Erythroblast (primary cell): ENCODE measurements around the gene RNF166.

Experiments used
- GATA1 ChIP-seq: IDR thresholded peaks from 2 replicates; pipeline ENCODE4 v1.6.1; 2011; ENCODE audit warnings: low read depth, mild to moderate bottlenecking, control low read depth, low read length, moderate library complexity
- POLR2A ChIP-seq: IDR thresholded peaks from 2 replicates; pipeline ENCODE4 v1.6.1; 2011; ENCODE audit warnings: mild to moderate bottlenecking, low read length

DNA sequence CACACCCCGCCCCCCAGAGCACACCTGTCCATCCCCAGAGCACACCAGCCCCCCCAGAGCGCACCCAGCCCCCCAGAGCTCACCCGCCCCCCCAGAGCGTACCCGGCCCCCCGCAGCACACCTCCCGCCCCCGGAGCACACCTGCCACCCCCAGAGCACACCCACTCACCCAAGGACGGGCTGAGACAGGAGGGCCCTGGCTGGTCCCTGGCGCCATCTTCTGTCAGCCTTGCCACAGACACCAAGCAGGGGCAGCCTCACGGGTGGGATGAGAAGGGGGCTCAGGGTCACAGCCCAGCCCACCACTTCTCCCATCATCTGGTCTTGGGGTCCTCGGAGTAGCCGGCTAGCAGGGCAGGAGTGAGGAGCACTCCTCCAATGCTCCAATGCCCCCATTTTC lies 47.0 kb upstream of the RNF166 start:
- TF ChIP-seq POLR2A (no peak), GATA1 (no peak)
